HFF-Myc (cell line): ENCODE measurements around the gene CUBN.

ENCODE experiments used
- DNase-seq: peaks from one replicate; pipeline ENCODE4 v3.0.0-alpha.2; 2011; ENCODE audit warnings: low read depth; ENCODE audit errors: extremely low read depth
- H3K4me3 ChIP-seq: replicated peaks from 2 replicates; pipeline ENCODE4 v1.5.1; 2011; ENCODE audit warnings: low read depth, mild to moderate bottlenecking, control low read depth, low read length
- CTCF ChIP-seq: IDR thresholded peaks from 2 replicates; pipeline ENCODE4 v1.5.1; 2012; ENCODE audit warnings: mild to moderate bottlenecking, low read depth, low read length, control low read depth; ENCODE audit errors: missing control alignments

The CUBN gene

GRCh38 chr10:17171141-17171641, 41.6 kb upstream of the CUBN start:
- no peak for TF ChIP-seq CTCF
- no peak overlapping the region for H3K4me3 ChIP-seq
- DNase-seq: no peak

GRCh38 chr10:17169803-17170202, 40.2 kb upstream of the CUBN start:
- DNase-seq: no peak
- no peak overlapping the region for H3K4me3 ChIP-seq
- TF ChIP-seq CTCF: no peak

- no peak for DNase-seq
- H3K4me3 ChIP-seq: no peak overlapping the region
- no peak for TF ChIP-seq CTCF
Observed at GRCh38 chr10:17166699-17167098, 37.1 kb upstream of the CUBN start.

GRCh38 chr10:17162828-17163227, 33.2 kb upstream of the CUBN start:
- DNase-seq: no peak
- H3K4me3 ChIP-seq: no peak overlapping the region
- TF ChIP-seq CTCF: no peak

GRCh38 chr10:17161775-17162174, 32.2 kb upstream of the CUBN start:
- TF ChIP-seq CTCF: no peak
- DNase-seq: no peak
- no peak overlapping the region for H3K4me3 ChIP-seq

GRCh38 chr10:17157024-17157423, 27.4 kb upstream of the CUBN start:
- no peak for TF ChIP-seq CTCF
- no peak for DNase-seq
- no peak overlapping the region for H3K4me3 ChIP-seq

GRCh38 chr10:17155826-17156225, 26.2 kb upstream of the CUBN start:
- no peak overlapping the region for H3K4me3 ChIP-seq
- DNase-seq: no peak
- no peak for TF ChIP-seq CTCF
